Activated CD8-positive, alpha-beta memory T cell treated with anti-CD3 and anti-CD28 coated beads for 24 hours (primary cell): ENCODE measurements around the gene DLG5.
"Not testable (repeated sequence)": the region's sequence is repeated elsewhere in the genome, so short reads cannot be mapped to it uniquely, and the experiment has no call there.

Experiments used
- DNase-seq: peaks from one replicate; pipeline ENCODE4 v3.0.0-alpha.2; 2020

Gene DLG5

DNA sequence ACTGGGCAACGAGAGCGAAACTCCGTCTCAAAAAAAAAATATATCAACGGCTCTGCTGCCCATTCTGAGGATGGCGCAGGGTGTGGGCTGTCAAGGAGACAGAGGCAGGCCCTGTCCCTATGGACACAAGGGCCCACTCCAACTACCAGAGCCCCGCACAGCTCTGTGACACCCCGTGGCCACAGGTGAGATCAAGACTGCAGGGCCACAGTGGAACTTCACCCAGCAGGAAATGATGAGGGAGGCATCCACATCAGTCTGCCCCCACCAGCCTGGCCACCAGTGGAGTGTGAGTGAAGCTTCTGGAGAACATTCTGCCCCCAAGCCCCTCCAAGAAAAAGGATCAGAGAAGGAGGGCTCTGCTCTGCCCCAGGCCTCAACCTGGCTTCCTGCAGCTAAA lies 136.7 kb downstream of the DLG5 start:
- DNase-seq = no peak

DNA sequence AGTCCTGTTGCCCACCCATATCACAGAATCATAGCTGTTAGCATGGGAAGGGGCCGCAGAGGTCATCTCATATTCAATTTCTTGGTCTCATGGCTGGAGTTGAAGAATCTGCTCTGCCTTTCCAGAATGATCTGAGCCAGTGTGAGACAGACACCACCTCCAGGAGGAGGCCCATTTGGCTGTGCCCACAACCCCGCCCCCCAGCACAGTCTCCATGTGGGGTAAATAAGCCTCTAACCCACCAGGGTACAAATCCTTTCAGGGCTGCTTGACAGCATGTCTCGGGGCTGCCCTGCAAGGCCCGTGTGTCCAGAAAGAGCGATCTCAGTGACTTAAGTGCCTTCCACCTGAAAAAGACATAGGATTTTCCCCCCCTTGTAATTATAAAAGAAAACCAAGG lies 137.5 kb downstream of the DLG5 start:
- no peak for DNase-seq

DNA sequence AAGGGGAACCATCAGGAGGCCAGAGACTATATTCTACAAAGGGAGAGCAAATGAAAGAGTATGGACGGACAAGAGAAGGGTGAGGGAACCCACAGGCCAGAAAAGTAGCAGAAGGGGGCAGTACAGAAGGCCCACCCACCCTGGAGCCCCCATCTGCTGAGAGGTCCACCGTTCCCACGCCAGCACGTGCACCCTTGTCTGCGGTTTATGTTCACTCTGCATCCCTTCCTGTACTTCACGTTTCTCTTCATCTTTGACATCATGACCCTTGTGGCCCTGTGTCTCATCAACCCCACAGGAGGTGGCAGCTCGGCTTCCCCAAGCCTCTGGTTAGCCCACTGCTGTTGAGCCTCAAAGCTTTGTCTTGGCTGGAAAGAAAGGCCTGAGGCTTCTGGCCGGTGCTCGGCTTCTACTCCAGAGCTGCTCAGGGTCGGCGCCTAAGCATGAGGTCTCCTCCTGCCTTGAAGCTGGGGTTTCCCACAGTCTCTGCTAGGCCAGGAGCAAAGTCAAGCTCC lies 138.0 kb downstream of the DLG5 start:
- DNase-seq = no peak

DNA sequence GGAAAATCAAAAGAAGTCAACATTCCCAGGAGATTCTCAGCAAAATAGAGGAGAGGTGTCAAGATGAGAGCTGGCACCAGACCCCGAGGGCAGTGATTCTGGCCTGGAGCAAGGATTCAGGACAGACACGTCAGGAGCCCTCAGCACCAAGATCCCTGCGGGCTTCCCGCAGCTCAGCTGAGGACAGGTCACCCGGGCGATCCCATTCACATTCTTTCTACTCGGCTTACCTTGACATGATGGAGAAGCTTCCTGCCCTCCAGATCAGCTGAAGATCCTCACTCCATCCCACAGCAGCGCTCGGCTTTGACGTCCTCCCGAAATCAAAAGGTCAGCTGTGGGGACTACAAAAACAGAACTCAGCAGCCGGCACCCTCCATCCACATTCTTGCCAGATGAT lies 139.1 kb downstream of the DLG5 start:
- no peak for DNase-seq

DNA sequence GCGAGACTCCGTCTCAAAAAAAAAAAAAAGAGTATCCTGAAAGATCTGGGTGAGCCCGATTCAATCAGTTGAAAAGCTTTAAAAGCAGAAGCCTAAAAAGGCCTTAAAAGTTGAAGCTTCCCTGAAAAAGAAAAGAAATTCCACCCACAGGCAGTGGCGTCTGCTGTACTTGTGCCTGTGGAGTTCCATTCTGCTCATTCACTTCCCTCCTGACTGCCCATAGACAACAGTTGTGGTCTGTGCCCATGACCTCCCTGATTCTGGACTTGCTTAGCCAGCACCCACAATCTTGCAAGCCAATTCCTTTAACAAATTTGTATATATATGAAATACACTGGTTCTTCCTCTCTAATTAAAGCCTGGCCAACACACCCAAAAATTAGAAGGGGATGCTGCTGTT lies 141.7 kb downstream of the DLG5 start:
- DNase-seq = no peak

DNA sequence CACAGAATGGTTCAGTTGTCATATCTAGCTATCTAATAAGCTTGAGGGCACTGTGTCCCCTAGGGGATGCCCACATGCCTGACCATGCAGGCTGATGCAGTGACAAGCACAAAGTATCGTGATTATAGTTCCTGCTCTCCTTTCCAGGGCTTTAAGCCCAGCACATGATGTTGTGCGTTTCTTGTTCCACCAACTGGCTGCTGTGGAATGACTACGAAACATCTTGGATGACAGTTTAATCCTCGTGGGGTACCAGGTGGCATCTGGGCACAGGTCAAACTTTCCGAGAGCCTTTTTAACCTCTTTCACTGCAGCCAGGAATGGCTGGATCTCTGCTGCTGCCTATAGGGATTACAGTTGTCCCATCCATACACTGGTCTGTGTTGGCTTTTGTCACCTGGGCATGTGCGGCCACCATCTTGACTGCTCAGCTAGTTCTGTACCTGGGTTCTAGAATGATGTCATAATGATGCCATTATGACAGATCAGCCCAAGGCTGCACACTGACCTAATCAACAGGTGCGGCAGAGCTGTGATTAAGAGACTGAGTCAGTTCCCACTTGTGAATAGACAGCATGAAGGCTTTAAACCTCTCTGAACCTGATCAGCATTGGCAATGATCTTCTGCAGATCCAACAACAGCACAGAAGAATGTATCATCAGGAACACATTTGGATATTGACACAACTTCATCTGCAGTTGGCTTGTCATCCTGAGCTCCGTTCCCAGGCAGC lies 144.1 kb downstream of the DLG5 start:
- DNase-seq = no peak

DNA sequence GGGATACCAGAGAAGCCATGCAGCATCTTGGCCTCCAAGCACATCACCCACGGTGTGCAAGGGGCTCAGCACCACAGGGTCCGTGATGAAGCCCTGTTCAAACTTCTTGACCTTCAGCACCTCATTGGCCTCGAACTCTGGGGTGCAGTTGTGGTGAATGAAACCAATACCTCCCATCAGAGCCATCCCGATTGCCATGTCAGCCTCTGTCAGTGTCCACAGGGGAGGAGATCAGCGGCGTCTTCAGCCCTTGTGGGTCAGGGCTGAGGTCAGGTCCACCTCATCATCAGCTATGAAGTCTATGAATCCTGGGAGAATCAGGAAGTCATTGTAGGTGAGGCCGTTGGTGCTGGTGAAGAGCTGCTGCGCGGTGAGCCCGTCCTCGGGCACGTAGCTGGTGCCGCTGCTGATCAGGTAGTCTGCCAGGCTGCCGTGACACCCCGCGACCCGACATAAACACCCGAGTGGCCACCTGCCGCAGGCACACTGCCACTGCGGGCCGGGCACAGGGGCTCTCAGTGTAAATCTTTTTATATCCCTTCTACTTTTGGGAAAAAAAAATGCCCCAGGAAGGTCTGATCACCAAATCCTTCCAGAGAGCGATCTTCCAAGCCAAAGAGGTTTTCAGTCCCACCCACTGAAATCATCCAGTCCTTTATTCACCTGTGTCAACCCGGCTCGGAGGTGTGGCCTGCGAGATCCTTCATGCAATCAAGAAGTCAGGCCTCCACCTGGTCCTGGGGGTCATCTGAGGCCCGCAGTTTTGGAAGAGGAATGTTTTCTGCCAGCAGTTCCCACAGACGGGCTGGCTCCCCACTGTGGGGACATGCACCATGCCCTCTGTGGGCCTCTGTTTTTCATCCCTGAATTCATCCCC lies 144.9 kb downstream of the DLG5 start:
- DNase-seq = no peak

DNA sequence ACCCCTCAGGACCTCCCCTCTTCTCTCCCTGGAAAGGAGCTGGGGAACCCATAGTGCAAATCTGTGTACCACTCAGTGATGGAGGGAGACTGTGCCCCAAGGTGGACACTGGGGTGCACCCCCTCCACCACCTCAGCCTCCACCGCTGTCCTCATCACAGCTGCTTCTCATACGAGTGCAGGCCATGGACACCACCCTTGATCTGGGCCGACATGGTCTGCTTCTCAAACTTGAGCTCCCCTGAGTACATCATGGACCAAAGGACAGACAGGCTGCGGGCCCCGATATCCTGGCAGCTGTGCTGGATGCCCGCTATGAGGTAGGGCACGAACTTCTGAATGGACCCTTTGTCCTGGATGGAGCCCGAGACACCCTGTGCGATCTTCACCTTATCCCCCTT lies 146.4 kb downstream of the DLG5 start:
- DNase-seq = no peak

DNA sequence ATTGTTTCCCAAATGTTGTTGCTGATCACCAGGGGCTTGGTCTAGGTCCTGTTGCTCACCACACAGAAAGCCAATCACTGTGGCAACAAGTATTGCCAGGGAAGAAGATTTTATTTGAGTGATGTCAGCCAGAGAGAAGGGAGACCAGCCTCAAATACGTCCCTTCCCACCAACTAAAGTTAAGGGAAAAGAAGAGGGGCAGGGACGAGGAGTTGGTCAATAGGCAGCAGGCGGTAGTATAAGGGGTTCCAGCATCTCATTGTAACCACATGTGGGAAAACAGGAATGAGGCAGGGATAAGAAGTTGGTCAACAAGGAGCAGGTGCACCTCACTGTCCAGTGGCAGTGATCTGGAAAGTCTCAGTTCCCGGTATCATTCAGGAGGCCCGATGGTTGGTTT lies 150.1 kb downstream of the DLG5 start:
- peak; percentile 1 for DNase-seq

DNA sequence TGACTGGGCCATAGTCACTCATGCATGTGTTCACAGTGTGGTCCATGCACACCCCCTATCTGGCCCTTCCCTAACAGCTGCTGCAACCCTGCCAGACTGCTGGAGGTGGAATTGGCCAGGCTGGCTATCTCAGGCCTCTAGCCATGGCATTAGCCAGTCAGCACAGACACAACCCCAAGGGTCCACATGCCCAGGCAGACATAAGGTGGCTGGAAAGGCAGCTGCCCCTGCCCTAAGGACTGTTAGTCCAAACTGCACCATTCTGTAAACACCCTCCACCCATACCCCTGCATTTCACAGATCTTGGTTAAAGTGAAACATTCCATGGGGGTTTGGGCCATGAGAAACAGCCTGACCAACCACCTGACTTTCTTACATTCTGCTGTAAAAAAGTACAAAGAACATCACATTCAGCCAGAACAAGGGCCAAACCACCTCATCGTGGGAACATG lies 151.6 kb downstream of the DLG5 start:
- peak; percentile 5 for DNase-seq

DNA sequence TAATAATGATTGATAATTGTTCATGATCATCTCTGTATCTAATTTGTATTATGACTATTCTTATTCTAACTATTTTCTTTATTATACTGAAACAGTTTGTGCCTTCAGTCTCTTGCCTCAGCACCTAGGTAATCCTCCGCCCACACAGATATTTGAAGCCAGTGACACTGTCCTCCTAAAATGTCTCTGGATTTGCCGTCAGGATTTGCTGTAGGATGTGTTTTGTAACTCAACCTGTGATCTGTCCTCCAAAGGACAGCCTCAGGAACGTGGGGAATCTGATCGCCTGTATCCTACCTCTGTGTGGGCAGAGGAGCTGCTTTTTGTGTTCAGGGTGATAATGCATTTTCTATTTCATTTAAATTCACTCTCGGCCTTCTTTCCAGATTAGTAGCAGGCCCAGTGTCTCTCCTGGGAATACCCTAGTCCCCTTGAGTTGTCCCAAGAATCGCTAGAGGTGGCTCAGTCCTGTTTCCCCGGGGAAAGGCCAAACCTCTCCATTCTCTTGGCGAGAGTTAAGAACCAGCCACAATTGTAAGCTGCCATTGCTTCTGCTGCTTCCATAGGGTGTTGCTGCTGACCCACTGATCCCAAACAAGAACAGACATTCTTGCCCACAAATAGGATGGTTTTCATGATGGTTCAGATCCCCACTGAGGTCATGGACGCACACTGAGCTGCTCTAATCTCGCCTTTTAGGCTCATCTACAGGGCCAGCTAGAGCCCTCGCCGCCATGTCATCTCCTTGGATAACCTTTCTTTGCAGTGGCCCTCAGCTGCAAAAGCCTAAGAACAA lies 152.7 kb downstream of the DLG5 start:
- peak; percentile 13 for DNase-seq

DNA sequence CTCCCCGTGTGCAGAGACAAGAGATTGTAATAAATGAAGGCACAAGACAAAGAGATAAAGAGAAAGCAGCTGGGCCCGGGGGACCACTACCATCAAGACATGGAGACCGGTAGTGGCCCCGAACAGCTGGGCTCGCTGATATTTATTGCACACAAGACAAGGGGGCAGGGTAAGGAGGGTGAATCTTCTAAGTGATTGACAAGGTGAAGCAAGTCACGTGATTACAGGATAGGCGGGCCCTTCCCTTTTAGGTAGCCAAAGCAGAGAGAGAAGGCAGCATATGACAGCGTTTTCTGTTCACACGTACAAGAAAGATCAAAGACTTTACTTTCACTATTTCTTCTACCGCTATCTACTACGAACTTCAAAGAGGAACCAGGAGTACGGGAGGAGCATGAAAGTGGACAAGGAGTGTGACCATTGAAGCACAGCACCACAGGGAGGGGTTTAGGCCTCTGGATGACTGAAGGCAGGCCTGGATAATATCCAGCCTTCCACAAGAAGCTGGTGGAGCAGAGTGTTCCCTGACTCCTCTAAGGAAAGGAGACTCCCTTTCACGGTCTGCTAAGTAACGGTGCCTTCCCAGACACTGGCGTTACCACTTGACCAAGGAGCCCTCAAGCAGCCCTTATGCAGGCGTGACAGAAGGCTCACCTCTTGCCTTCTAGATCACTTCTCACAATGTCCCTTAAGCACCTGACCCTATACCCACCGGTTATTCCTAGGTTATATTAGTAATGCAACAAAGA lies 153.5 kb downstream of the DLG5 start:
- DNase-seq = peak; percentile 15

DNA sequence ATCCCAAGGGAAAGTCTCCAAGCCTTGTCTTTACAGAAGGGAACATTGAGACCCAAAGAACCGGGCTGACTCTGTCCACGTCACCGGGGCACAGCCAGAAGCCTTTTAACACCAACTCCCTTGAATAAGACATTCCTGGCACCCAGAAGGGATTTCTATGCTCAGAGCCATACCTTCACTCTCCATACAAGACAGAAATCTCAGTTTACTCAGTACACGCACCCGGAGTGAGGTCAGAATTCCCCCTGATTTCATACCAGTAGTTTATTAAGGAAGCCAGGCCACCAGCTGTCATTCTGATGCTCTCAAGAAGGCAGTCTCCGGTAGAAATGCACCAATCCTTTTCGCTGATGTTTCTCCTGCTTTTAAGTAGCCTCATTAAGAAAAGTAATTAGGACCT lies 154.7 kb downstream of the DLG5 start:
- peak; percentile 44 for DNase-seq

DNA sequence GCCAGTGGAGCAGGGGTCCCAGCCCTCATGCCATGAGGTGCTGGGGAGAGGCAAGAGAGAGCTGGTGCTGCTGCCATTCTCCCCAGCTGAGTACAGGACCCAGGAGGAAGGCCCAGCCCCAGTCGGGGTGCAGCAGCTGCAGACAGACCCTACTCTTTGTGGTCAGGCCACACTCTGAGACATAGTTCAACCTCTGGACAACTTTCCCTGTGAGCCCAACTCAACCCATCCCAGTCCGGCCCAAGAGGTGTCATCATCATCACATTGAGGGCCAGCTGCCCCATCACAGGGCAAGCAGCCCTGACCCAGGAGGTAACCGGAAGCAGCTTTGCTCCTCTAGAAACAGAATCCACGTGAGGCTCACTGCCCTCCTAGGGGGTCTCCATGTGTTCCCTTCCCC lies 155.1 kb downstream of the DLG5 start:
- no peak for DNase-seq

DNA sequence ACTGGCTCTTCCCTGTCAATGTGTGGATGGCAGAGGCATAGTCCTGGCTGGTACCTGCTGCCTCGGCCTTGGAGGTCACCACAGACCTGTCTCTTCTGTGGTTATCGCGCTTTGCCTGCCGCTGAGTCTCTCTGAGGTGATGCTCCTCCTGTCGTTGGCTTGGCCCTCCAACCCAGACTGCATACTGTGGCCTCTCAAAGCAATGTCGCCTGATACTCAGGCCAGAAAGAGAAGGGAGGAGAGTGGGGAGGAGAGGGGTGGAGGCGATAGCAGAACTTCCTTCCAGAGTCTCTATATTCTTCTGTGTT lies 155.7 kb downstream of the DLG5 start:
- DNase-seq = no peak

DNA sequence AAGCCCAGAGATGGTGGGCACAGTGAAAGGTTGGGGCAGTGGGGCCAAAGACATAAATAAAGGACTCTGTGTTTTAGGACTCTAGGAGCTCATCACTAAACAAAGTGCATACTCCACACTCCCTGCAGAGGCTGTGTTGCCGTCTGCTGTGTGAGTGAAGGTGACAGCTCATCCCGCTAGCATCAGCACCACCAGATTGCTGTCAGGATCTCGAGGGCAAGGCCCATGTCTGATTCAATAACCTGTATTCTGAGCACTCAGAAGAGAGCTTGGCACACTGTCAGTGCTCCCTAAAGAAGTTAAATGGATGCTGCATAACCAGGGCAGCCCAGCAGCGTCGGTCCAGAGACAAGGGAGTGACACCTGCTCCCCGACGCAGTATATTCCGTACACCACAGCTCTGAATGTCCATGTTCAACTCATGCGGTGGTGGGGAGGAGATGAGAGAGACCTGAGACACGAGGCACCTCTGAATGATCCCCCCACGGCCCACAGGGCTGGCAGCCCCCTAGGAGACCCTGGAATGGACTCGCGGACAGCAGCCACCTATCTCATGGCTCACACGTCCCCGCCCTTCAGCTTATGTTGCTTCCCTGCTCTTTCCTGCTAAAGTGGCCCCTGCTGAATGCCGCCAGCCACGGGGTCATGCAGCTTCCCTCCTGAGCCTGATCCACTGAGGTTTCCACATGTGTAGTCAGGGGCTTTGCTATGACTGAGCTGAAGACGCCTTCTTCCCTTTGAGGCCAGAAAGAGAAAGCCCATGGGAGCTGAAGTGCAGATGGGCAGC lies 156.3 kb downstream of the DLG5 start:
- peak; percentile 32 for DNase-seq

DNA sequence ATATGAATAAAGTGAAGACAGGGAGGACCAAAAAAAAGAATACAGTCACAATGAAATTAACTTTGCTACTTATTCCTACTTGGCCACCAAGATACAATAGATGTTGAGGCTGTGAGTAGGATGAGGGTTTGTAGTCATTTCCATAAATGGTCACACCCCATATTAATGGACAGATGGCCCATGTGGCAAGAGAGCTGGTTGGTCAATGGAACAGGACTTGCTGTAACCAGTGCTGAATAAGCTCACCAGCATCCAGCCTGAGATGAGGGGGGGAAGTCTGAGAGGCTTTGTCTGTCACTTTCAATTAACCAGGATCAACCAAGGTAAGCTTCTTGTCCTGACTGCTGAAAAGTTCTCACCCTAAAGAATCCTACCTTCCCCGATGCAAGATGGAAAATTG lies 158.5 kb downstream of the DLG5 start:
- DNase-seq = peak; percentile 5

DNA sequence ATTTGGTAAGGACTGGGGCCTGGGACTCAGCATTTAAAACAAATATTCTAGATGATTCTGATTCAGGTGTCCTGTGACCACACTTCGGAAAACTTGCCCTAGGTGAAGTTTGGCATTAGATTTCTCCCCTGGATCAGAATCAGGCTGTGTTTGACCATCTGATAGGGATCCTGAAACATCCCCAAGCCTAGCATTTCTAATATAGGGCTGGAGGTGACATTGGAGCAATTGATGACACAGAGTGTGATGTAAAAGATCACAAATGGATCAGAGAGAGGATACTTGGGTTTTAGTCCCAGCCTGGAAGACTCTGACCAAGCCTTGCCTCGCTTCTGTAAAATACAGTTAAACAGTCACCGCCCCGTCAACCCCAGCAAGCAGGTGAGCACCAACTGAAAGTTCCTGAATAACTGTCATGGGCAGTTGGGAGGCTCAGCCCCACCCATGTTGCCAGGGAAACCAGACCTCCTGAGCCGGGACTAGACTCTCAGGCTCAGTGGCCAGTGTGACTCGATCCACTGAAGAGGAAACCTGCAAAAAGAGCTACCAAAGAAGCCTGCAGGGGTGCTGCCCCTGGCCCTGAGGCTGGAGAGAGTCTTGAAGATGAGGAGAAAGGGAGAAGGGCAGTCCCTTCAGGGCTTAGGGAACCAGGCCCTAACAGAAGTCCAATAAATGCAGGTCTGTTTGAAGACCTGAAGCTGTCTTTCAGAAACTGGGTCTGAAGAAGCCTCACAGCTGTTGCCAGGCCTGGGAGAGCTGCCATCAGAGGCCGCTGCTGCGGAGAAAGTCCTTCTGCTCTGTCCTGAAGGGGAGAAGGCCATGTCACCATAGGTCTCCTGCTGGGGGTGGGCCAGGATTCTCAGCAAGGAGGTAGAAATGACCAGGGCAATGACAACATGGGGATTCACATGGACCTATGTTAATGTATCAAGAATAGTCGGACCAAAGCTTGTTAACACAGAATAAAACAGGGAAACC lies 162.8 kb downstream of the DLG5 start:
- DNase-seq = no peak

DNA sequence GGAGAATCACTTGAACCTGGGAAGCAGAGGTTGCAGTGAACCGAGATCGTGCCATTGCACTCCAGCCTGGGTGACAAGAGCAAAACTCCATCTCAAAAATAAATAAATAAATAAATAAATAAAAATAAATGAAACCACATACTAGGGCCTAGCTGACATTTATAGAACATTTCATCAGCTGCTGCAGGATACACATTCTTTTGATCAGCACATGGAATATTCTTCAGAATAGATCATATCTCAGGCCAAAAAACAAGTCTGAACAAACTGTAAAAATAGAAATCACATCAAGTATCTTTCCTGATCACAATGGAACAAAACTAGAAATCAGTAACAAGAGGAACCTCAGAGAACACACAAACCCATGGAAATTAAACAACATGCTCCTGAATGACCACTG lies 168.1 kb downstream of the DLG5 start:
- not testable (repeated sequence) for DNase-seq
